B cell (primary cell): ENCODE data around the gene CDH16. TPM values are rescaled to one million over a fixed set of nuclear protein-coding genes. Genes with fewer than 3 reads are reported as not detected.

Experiments used
- ATAC-seq: fragments of 200-7000 bp; cut with Tn5 transposase; one replicate; pipeline ENCODE4 v1.10.0; 2021; ENCODE audit warnings: low read depth, mild to moderate bottlenecking, moderate number of reproducible peaks, moderate library complexity
- CTCF ChIA-PET: fragments of 350-600 bp; sonication (Branson Sonifier 250); formaldehyde crosslinking; loops from one replicate; lab custom pipeline; 2021; ENCODE audit warnings: antibody characterized with exemption, inconsistent platforms; lab: Charles Lee
- POLR2A ChIA-PET: fragments of 350-600 bp; sonication (Branson Sonifier 250); formaldehyde crosslinking; loops from one replicate; lab custom pipeline; 2021; ENCODE audit warnings: antibody characterized with exemption; lab: Charles Lee
- DNase-seq: peaks from one replicate; pipeline ENCODE4 v3.0.0; 2013
- H2AFZ ChIP-seq: 2 replicates; pipeline ENCODE4 v1.6.1; 2012; ENCODE audit warnings: mild to moderate bottlenecking, low read depth, low read length; ENCODE audit not compliant: insufficient read depth, poor library complexity, severe bottlenecking
- H3K27ac ChIP-seq, 2 donors: 1 replicate in 1 of 2; 2 replicates in 1 of 2; pipeline ENCODE4 v1.5.1; 2012 to 2013; ENCODE audit warnings: low read length in 2 of 2, mild to moderate bottlenecking in 2 of 2, moderate library complexity in 1 of 2
- H3K27me3 ChIP-seq, 4 experiments: fragments of 200-600 bp in 1 of 4; sonication (generic) in 1 of 4; replicated peaks in 1 of 4; 1 replicate in 2 of 4; 2 replicates in 2 of 4; pipeline versions ENCODE4 v1.6.1 to v1.7.0; 2013 to 2016; ENCODE audit warnings: low read length in 3 of 4, mild to moderate bottlenecking in 2 of 4, mixed read lengths in 1 of 4, moderate library complexity in 1 of 4; ENCODE audit not compliant: insufficient read depth in 4 of 4, control insufficient read depth in 3 of 4; ENCODE audit errors: control extremely low read depth in 1 of 4
- H3K36me3 ChIP-seq, 2 experiments: replicated peaks in 1 of 2; 1 replicate in 1 of 2; 2 replicates in 1 of 2; pipeline versions ENCODE4 v1.6.1 to v1.7.1; 2013; ENCODE audit warnings: low read length in 1 of 2; ENCODE audit not compliant: insufficient read depth in 2 of 2, control insufficient read depth in 1 of 2; ENCODE audit errors: control extremely low read depth in 1 of 2, extremely low read depth in 1 of 2
- H3K4me1 ChIP-seq, 2 donors: fragments of 200-600 bp in 1 of 2; sonication (generic) in 1 of 2; 1 replicate in 1 of 2; 2 replicates in 1 of 2; pipeline versions ENCODE4 v1.5.1 to v1.6.1; 2013 to 2017; ENCODE audit warnings: low read length in 2 of 2; ENCODE audit not compliant: control insufficient read depth in 2 of 2, insufficient read depth in 2 of 2
- H3K4me2 ChIP-seq: replicated peaks from 2 replicates; pipeline ENCODE3; 2012; ENCODE audit warnings: mild to moderate bottlenecking, low read depth, low read length; ENCODE audit not compliant: poor library complexity, severe bottlenecking
- H3K4me3 ChIP-seq, 5 experiments: fragments of 200-600 bp in 1 of 5; sonication (generic) in 1 of 5; 1 replicate in 3 of 5; 2 replicates in 2 of 5; pipeline versions ENCODE4 v1.5.1 to v1.7.0; 2011 to 2016; ENCODE audit warnings: low read length in 4 of 5, mild to moderate bottlenecking in 4 of 5, low read depth in 2 of 5, control low read depth in 1 of 5, moderate library complexity in 1 of 5; ENCODE audit not compliant: insufficient read depth in 1 of 5; ENCODE audit errors: control extremely low read depth in 1 of 5, extremely low read depth in 1 of 5
- H3K79me2 ChIP-seq: fragments of 200-600 bp; sonication (generic); one replicate; pipeline ENCODE4 v1.6.0; 2016; ENCODE audit warnings: low read length; ENCODE audit not compliant: control insufficient read depth, insufficient read depth
- H3K9ac ChIP-seq: fragments of 200-600 bp; sonication (generic); 2 replicates; pipeline ENCODE4 v1.6.1; 2017; ENCODE audit warnings: mild to moderate bottlenecking, low read length, moderate library complexity
- H3K9me3 ChIP-seq, 3 donors: one replicate each; pipeline versions ENCODE4 v1.6.1 to v1.7.1; 2013; ENCODE audit warnings: low read length in 2 of 3; ENCODE audit not compliant: control insufficient read depth in 2 of 3, insufficient read depth in 1 of 3; ENCODE audit errors: control extremely low read depth in 1 of 3
- H4K20me1 ChIP-seq: 2 replicates; pipeline ENCODE4 v1.6.0; 2012; ENCODE audit warnings: mild to moderate bottlenecking, low read length; ENCODE audit not compliant: insufficient read depth, control insufficient read depth, poor library complexity, severe bottlenecking
- H3K27ac Mint-ChIP-seq: one replicate; pipeline ENCODE4 v1.8.0; 2021; ENCODE audit warnings: mixed read lengths
- H3K27me3 Mint-ChIP-seq: one replicate; pipeline ENCODE4 v1.8.0; 2021; ENCODE audit warnings: mixed read lengths
- H3K4me1 Mint-ChIP-seq: one replicate; pipeline ENCODE4 v1.8.0; 2021; ENCODE audit warnings: mixed read lengths
- H3K4me3 Mint-ChIP-seq: one replicate; pipeline ENCODE4 v1.8.0; 2021; ENCODE audit warnings: mixed read lengths
- H3K9me3 Mint-ChIP-seq: one replicate; pipeline ENCODE4 v1.8.0; 2022; ENCODE audit warnings: mixed read lengths; ENCODE audit not compliant: insufficient read depth
- EZH2 ChIP-seq: IDR thresholded peaks from 2 replicates; pipeline ENCODE4 v1.6.1; 2012; ENCODE audit warnings: borderline replicate concordance, low read depth, mild to moderate bottlenecking, moderate library complexity, low read length; ENCODE audit not compliant: insufficient read depth, poor library complexity, severe bottlenecking
- WGBS: methylation state at CpG from one replicate; pipeline ENCODE4 v1.1.5; 2013; ENCODE audit warnings: missing lambda C conversion rate; ENCODE audit not compliant: insufficient coverage; 5-methylcytosine and 5-hydroxymethylcytosine counted together
- intact Hi-C: fragments of 100-400 bp; cut with micrococcal nuclease; formaldehyde crosslinking; loops from one replicate; pipeline ENCODE4 v1.10.0; 2022
- polyA plus RNA-seq: library from polyadenylated mRNA; depleted of rRNA; stranded (reverse); fragments of >200 nt; gene quantifications from 2 replicates; pipeline ENCODE4 v1.2.3, GENCODE V29; 2012
- total RNA-seq, 2 donors: library from RNA; stranded (reverse); fragments of 120-200 nt in 1 of 2; gene quantifications; 1 replicate in 1 of 2; 2 replicates in 1 of 2; pipeline versions ENCODE4 v1.2.3 to v1.2.4, GENCODE V29; 2013 to 2022
- TF ChIP-seq, protein P1 (sequence below): fragments of 200-600 bp; IDR thresholded peaks from one replicate; pipeline ENCODE4 v1.8.0; 2022; ENCODE audit warnings: antibody characterized with exemption, mild to moderate bottlenecking

The CDH16 gene
- total and polyA plus RNA-seq, 2 donors (not counting 1 experiment from before 2014, with no cell fraction given) = not detected

- ATAC-seq (no peak), DNase-seq (no peak)
- H3K4me3 ChIP-seq = no peak overlapping the region
- Mint-ChIP-seq H3K4me1 (peaks cover 5% of the 10 kb centered on the region), H3K27me3 (peaks cover 32% of the 10 kb centered on the region), H3K27ac (no peak overlapping the region), H3K4me3 (no peak overlapping the region), H3K9me3 (no peaks in the 10 kb centered on the region)
- H3K4me2 ChIP-seq = no peak overlapping the region
- intact Hi-C loops = no loop called here
- ChIA-PET POLR2A (no interaction called here), CTCF (no interaction called here)
- H3K27ac ChIP-seq = no peak overlapping the region
- H3K36me3 ChIP-seq = no peaks in the 10 kb centered on the region
- peaks cover 2 to 7% of the 10 kb centered on the region in 2 donors for H3K4me1 ChIP-seq
- no peak overlapping the region for H3K9ac ChIP-seq
- no peak overlapping the region for H2AFZ ChIP-seq
- peaks cover 0 to 26% (median 9%) of the 10 kb centered on the region in 4 experiments for H3K27me3 ChIP-seq
- no peaks in the 10 kb centered on the region for H3K79me2 ChIP-seq
- TF ChIP-seq EZH2 = no peak
- H3K9me3 ChIP-seq = peaks cover 0 to 1% (median 0%) of the 10 kb centered on the region in 3 donors
- no peaks in the 10 kb centered on the region for H4K20me1 ChIP-seq
- WGBS = no CpG with 5 or more reads among the region's 2 CpGs
Measured at GRCh38 chr16:66920299-66920590, 1.6 kb upstream of the CDH16 start.

GRCh38 chr16:66919569-66920298 is 1.0 kb upstream of the CDH16 start:
- Histone ChIP-seq H3K4me2 (no peak overlapping the region), H3K9ac (no peak overlapping the region), H3K27me3 (peaks cover 0 to 22% (median 8%) of the 10 kb centered on the region in 4 experiments), H3K36me3 (no peaks in the 10 kb centered on the region), H3K4me1 (peaks cover 0 to 4% of the 10 kb centered on the region in 2 donors), H4K20me1 (no peaks in the 10 kb centered on the region), H2AFZ (no peak overlapping the region), H3K79me2 (no peaks in the 10 kb centered on the region), H3K4me3 (no peak overlapping the region), H3K27ac (no peak overlapping the region), H3K9me3 (no peaks in the 10 kb centered on the region)
- no peaks in the 10 kb centered on the region for H3K9me3 Mint-ChIP-seq
- no peak overlapping the region for H3K4me3 Mint-ChIP-seq
- CTCF ChIA-PET = interaction anchor here (1.1 kb wide), 1 partner anchor 51 kb away, joined by 6 read pairs; no protein-coding TSS in a partner anchor
- TF ChIP-seq, protein P1, sequence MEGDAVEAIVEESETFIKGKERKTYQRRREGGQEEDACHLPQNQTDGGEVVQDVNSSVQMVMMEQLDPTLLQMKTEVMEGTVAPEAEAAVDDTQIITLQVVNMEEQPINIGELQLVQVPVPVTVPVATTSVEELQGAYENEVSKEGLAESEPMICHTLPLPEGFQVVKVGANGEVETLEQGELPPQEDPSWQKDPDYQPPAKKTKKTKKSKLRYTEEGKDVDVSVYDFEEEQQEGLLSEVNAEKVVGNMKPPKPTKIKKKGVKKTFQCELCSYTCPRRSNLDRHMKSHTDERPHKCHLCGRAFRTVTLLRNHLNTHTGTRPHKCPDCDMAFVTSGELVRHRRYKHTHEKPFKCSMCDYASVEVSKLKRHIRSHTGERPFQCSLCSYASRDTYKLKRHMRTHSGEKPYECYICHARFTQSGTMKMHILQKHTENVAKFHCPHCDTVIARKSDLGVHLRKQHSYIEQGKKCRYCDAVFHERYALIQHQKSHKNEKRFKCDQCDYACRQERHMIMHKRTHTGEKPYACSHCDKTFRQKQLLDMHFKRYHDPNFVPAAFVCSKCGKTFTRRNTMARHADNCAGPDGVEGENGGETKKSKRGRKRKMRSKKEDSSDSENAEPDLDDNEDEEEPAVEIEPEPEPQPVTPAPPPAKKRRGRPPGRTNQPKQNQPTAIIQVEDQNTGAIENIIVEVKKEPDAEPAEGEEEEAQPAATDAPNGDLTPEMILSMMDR = no peak
- TF ChIP-seq EZH2 = no peak
- intact Hi-C loops = no loop called here
- peaks cover 4% of the 10 kb centered on the region for H3K4me1 Mint-ChIP-seq
- ATAC-seq (no peak), DNase-seq (no peak)
- no peak overlapping the region for H3K27ac Mint-ChIP-seq
- 71% methylated on average over 3 of the region's 5 CpGs for WGBS
- peaks cover 30% of the 10 kb centered on the region for H3K27me3 Mint-ChIP-seq
- POLR2A ChIA-PET = interaction anchor here (1.2 kb wide), 1 partner anchor 12 kb away, joined by 3 read pairs; no protein-coding TSS in a partner anchor
